Renal cortex interstitium (tissue), 11 donors: ENCODE measurements around the gene MATN1. TPM values are rescaled to one million over a fixed set of nuclear protein-coding genes. Genes with fewer than 3 reads are reported as not detected.
A peak's percentile ranks its signal among the peaks of the same experiment; 100 is the strongest.
"Not testable (repeated sequence)": the region's sequence is repeated elsewhere in the genome, so short reads cannot be mapped to it uniquely, and the experiment has no call there.

Experiments
- DNase-seq, 11 donors: peaks; one replicate each; pipeline ENCODE4 v3.0.0-alpha.2; 2013; ENCODE audit warnings: low read depth in 9 of 11, low spot score in 4 of 11; ENCODE audit errors: extremely low read depth in 1 of 11
- polyA plus RNA-seq, 3 donors: library from polyadenylated mRNA; unstranded; fragments of 120-200 nt; gene quantifications; one replicate each; pipeline ENCODE4 v1.2.1, GENCODE V29; 2013; ENCODE audit not compliant: insufficient read length in 3 of 3

MATN1 gene
- polyA plus RNA-seq, 3 donors: 0.34 to 0.57 (median 0.36) TPM

GRCh38 chr1:30692201-30692947 is 31.0 kb downstream of the MATN1 start:
- DNase-seq: no peak

GRCh38 chr1:30691480-30691879 is 31.9 kb downstream of the MATN1 start:
- DNase-seq: no peak

GRCh38 chr1:30689901-30690645 is 33.3 kb downstream of the MATN1 start:
- DNase-seq: no peak

GRCh38 chr1:30688920-30689794 is 34.2 kb downstream of the MATN1 start:
- no peak for DNase-seq

- DNase-seq: not testable (repeated sequence)
Measured at GRCh38 chr1:30688516-30688915, 34.9 kb downstream of the MATN1 start.

DNA sequence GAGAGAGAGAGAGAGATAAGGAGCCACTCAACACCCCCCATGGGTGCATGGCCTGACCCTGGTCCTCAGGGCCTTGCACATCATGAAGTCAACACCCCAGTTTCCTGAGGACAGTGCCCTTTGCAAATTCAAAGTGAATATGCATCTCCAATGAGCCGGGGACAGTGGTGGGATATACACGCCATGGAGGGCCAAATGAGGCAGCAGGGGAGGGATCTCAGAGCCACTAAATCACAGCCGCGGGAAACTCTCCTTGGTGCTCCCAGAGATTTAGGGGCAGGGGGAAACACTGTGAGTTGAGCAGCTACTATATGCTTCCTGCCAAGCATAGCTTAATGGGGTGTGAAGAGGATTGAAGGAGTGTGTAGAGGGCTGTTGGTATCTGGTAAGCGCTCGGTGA is 35.5 kb downstream of the MATN1 start:
- DNase-seq: no peak

DNA sequence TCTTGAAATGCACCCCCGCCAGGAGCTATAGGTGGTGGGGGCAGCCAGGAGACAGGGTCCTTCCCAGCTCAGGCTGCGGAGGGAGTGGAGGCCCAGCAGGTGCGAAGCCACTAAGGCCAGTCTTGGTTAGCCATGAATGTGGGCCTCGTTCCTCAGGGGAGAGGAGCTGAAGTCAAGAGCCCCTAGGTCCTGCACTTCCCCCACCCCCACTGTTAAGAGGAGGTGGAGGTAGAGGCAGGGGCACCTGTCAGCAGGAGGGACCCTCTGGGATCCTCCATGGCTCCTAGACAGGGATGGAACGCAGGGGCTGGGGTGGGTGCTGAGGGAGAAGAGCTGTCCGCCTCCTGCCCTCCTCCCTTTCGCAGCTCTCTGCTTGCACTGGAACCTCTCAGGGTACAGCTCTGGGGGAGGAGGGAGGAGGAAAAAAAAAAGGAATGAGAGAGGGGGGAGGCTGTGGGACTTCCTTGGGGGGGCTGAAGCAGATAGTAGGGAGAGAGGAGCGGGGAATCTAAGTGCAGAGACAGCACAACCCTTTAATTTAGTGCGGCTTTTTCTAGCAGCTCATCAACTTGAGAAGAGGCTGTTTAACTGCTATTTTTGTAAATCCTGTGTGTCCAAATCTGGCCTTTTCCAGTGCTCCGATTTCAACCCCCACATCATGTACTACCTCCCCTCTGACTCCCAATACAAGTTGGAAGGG is 37.0 kb downstream of the MATN1 start:
- DNase-seq: no peak

- no peak for DNase-seq
Measured at GRCh38 chr1:30685796-30686165, 37.6 kb downstream of the MATN1 start.

DNA sequence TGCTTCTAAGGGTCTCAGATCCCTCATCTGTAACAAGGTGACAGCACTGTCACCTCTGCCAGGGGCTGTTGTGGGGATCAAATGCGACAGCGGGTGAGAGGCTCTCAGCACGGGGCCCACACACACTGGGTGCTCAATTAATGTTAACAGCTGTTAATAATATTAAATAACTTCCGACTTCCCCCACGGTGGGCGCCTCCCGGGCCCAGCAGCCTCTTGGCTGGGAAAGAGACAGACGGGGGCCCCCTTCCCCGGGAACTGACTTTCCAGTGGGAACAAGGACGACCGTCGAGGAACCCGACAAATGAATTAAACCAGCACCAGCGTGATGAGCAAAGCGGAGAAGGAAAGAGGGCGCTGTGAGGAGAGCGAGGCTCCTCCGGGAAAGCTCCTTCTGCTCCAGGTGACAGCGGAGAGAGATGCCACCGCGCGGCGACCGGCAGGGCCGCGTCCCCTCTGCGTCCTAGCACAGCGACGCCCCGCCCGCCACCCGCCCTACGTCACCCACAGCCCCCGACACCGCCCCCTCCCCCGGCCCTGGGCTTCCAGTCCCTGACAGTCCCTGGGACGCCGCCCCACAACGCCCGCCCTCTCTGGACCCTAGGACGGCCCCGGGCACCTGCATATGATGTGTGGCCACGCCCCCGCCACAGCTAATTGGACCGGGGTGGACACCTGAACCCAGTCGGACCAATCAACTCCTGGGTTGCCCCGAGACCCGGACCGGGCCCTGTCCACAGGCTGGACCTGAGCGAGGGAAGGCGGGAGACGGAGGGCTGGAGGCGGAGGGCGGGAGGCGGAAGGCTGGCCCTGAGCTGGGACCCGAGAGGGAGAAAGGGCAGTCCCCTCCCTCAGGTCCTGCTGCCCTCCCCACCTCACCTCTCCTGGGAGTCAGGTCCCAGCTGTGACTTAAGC is 38.2 kb downstream of the MATN1 start:
- DNase-seq: peak; percentile 39 to 87 (median 71)

DNA sequence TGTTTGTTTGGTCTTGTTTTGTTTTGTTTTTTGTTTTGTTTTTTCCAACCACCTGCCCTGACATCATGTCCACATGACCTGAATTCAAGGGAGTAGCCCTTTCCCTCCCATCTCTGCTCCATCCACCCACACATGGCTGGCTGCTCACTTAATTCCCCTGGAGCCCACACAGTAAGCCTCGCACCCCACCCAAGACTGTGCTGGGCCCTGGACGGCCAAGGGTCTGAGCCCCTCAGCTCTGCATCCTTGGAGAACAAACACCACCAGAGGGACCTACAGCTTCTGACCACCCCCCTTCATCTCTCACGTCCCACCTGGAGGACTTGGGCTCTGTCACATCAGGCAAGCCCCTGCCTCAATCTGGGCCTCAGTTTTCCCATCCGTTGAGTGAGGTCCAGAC is 39.1 kb downstream of the MATN1 start:
- no peak for DNase-seq

DNA sequence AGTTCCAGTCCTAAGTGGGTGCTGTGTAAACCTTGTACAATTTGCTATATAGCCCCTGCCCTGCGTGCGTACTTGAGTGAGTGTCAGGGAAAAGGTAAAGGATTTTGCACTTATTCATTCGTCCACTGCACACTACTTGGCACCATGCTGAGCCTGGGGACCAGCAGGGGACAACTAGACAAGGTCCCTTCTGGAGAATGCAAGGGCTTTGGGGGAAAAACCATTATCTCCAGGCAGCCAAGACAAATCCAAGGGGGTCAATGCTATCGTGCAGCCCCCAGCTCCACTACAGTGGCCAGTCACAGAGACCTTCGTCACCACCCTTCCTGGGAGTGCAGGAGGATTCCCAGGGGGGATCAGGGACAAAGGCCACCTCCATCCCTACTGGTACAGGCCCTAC is 39.7 kb downstream of the MATN1 start:
- no peak for DNase-seq

DNA sequence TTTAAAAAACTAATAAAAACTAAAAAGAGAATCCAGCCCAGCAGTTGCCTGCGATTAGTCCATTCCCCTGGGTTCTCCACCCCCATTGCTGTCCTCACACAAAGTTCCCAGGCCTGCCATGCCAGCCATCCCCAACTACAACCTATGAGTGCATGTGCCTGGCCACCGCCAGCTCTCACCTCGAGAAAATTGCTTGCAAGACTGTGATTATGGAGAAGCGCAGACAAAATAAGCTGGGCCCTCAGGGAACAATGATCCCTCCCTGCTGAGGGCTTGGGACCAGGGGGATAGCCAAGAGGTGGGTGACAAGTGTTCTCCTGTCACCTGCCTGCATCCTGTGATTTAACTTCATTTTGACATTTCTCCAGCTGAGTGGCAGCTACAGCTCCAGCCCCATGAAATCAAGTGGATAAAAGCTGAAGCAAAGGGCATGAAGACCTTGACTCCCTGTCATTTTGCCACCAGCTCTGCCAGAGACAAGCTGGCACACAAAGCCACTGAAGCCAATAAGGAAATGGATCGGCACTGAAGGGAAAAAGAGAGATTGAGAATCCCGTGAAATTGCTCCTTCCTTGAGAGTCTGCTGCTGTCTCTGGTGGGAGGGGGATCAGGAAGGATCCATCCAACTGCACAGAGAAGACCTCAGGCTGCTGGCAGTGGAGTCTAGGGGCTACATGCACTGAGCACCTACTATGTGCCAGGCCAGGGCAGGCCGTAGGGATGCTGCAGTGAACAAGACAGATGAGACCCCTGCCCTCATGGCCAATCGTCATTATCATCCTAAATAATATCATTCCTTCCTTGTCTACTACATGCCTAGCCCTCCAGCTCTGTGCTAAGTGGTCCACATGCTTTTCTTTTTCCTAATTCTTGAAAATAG is 40.7 kb downstream of the MATN1 start:
- DNase-seq: no peak

DNA sequence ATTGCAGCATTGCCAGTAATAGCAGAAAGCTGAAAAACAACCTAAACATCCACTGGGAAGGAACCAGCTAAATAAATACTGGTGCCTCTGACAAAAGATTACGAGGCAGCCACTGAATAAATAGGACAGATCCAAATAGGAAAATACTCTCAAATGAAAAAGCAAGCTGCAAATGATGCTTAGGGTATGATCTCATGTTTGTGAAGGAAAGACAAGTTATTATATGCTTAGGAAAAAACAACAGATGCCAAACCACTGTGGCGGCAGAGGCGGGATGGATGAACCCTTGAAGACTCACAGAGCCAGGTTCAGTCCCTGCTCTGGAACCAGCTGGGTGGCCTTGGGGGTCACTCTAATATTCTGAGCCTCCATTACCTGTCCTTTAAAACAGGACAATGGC is 41.6 kb downstream of the MATN1 start:
- DNase-seq: no peak

- no peak for DNase-seq
Measured at GRCh38 chr1:30680879-30681278, 42.5 kb downstream of the MATN1 start.

DNA sequence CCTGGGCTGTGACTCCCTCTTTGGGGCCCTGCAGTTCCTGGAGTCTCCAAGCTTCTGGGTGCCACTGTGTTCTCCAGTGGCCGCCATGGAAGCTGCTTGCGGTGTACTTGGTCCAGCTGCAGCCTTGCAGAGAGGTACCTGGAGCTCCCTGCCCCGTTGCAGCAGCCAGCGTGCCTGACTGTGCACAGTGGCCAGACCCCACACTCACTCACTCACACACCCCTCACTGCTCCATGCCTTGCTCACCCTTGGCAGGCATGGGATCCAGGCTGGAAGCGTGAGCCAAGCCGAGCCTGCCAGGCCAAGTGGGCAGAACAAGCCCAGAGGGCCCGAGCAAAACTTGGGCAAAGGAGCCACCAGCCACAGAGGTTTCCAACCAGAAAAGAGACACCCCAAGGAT is 43.0 kb downstream of the MATN1 start:
- DNase-seq: no peak

- no peak for DNase-seq
Measured at GRCh38 chr1:30679976-30680305, 43.4 kb downstream of the MATN1 start.

DNA sequence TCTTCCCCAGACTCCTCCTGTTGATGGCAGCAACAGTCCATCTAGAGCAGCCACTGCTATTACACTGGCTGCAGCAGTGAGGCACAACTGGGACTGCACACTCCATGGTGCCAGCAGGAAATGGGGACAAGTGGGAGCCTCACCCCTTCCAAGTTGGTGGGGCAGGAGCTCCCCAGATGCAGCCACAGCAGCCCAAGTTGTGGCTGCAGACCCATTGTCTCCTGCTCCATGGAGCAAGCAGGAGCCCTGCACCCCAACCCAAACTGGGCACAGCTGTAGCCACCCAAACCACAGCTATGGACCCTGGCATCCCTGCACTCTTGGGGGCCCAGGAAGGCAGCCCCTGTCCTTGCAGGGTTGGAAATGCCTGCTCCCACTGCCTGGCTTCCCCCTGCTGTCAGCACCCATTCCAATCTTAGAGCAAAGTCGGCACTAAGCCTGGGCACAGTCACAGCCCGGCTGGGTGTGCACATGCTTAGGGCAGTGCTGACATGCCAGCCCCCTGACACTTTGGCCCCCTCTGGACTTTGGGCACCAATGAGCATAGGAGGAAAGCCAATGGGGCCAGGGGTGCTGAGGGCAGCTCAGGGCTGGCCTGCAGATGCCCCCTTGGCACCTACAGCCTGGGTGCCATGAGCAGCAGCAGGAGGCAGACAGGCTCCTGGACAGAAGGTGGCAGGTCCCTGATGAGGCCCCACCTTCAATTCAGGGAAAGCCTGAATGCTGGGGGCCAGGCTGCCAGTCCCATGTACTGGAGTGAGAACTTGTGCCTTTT is 44.0 kb downstream of the MATN1 start:
- DNase-seq: no peak
